ENCODE measurements around the gene HLTF. TPM values are rescaled to one million over a fixed set of nuclear protein-coding genes. Genes with fewer than 3 reads are reported as not detected.

The HLTF gene
- total and polyA plus RNA-seq, 2 donors (not counting 1 experiment from before 2014, with no cell fraction given), result 3.3 to 22.9 TPM

DNA sequence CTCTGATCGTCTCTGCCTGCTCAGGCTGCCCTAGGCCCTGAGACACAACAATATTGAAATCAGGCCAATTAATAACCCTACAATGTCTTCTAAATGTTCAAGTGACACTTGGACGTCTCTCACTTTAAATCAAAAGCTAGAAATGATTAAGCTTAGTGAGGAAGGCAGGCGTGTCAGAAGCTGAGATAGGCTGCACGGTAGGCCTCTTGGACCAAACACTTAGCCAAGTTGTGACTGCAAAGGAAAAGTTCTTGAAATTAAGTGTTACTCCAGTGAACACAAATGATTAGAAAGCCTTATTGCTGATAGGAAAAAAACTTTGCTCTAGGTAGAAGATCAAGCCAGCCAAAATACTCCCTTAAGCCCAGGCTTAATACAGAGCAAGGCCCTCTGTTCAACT lies 45.3 kb upstream of the HLTF start:
- no peak for TF ChIP-seq EZH2 (IDR thresholded peaks at IDR 0.05; ENCODE audit: borderline replicate concordance, insufficient read depth, low read depth, low read length, poor library complexity, severe bottlenecking)
- TF ChIP-seq, protein P1, sequence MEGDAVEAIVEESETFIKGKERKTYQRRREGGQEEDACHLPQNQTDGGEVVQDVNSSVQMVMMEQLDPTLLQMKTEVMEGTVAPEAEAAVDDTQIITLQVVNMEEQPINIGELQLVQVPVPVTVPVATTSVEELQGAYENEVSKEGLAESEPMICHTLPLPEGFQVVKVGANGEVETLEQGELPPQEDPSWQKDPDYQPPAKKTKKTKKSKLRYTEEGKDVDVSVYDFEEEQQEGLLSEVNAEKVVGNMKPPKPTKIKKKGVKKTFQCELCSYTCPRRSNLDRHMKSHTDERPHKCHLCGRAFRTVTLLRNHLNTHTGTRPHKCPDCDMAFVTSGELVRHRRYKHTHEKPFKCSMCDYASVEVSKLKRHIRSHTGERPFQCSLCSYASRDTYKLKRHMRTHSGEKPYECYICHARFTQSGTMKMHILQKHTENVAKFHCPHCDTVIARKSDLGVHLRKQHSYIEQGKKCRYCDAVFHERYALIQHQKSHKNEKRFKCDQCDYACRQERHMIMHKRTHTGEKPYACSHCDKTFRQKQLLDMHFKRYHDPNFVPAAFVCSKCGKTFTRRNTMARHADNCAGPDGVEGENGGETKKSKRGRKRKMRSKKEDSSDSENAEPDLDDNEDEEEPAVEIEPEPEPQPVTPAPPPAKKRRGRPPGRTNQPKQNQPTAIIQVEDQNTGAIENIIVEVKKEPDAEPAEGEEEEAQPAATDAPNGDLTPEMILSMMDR (IDR thresholded peaks at IDR 0.05), result no peak
- peak overlapping the region in 1 of 2 donors; percentile 82 for H3K27ac ChIP-seq (ENCODE audit: low read length in 2 of 2)
- H3K4me2 ChIP-seq (replicated peaks; ENCODE audit: low read depth, low read length, poor library complexity, severe bottlenecking), result peak overlapping the region; percentile 86
- Mint-ChIP-seq H3K27me3 (no peaks in the 10 kb centered on the region), H3K9me3 (ENCODE audit: insufficient read depth) (no peaks in the 10 kb centered on the region), H3K4me1 (peaks cover 62% of the 10 kb centered on the region), H3K27ac (peak overlapping the region; percentile 87), H3K4me3 (peak overlapping the region; percentile 90)
- H3K9ac ChIP-seq (ENCODE audit: low read length), result peak overlapping the region; percentile 19
- peak overlapping the region; percentile 0 for H2AFZ ChIP-seq (ENCODE audit: insufficient read depth, low read depth, low read length, poor library complexity, severe bottlenecking)
- 68% methylated on average over 3 of the region's 4 CpGs for WGBS (ENCODE audit: insufficient coverage)
- ChIA-PET POLR2A (no interaction called here), CTCF (interaction anchor here (0.7 to 1.1 kb wide), 7 partner anchors 9 to 639 kb away, joined by 3 to 10 read pairs (median 3); no protein-coding TSS in a partner anchor)
- no peak for ATAC-seq (ENCODE audit: low read depth)
- DNase-seq, result no peak
- H4K20me1 ChIP-seq (ENCODE audit: control insufficient read depth, insufficient read depth, low read length, poor library complexity, severe bottlenecking), result peaks cover 16% of the 10 kb centered on the region
- H3K4me1 ChIP-seq (ENCODE audit: control insufficient read depth in 2 of 2, insufficient read depth in 2 of 2, low read length in 2 of 2), result peaks cover 32 to 42% of the 10 kb centered on the region in 2 donors
- H3K79me2 ChIP-seq (ENCODE audit: control insufficient read depth, insufficient read depth, low read length), result peaks cover 79% of the 10 kb centered on the region
- H3K4me3 ChIP-seq (ENCODE audit: control extremely low read depth in 1 of 5, extremely low read depth in 1 of 5, insufficient read depth in 1 of 5, low read depth in 2 of 5, low read length in 4 of 5), result peak overlapping the region in 1 of 5 experiments; percentile 11
- intact Hi-C loops (cut with micrococcal nuclease), result no loop called here
- H3K9me3 ChIP-seq (ENCODE audit: control extremely low read depth in 1 of 3, control insufficient read depth in 2 of 3, insufficient read depth in 1 of 3, low read length in 2 of 3), result no peaks in the 10 kb centered on the region
- no peaks in the 10 kb centered on the region for H3K27me3 ChIP-seq (replicated peaks in 1 of 4; ENCODE audit: control extremely low read depth in 1 of 4, control insufficient read depth in 3 of 4, insufficient read depth in 4 of 4, low read length in 3 of 4)
- H3K36me3 ChIP-seq (replicated peaks in 1 of 2; ENCODE audit: control extremely low read depth in 1 of 2, control insufficient read depth in 1 of 2, extremely low read depth in 1 of 2, insufficient read depth in 2 of 2, low read length in 1 of 2), result peaks cover 0 to 5% of the 10 kb centered on the region in 2 experiments
